Posterior vena cava (tissue), 2 donors: ENCODE measurements around the gene COA1. TPM values are rescaled to one million over a fixed set of nuclear protein-coding genes. Genes with fewer than 3 reads are reported as not detected.

ENCODE experiments used
- DNase-seq: peaks from one replicate; pipeline ENCODE4 v3.0.0-alpha.2; 2020; ENCODE audit warnings: low spot score
- intact Hi-C, 2 donors: fragments of 100-400 bp; cut with DNase I; formaldehyde crosslinking; loops; one replicate each; pipeline versions ENCODE4 v1.14.1 to v1.14.2; 2022 to 2023
- total RNA-seq, 2 donors: library from RNA; stranded (reverse); fragmentation: NEBNext Ultra II Directional; extraction: Animal tissue kit (Norgen Biotek cat#: 25700); gene quantifications; one replicate each; pipeline ENCODE4 v1.2.1, GENCODE V29; 2021
- donor health status: DM: yes; HTN: yes; CAD: no.
- donor health status: DM: yes; HTN: yes; CAD: no.

The COA1 gene
- total RNA-seq, 2 donors from 2014 or later, result 29.0 to 29.6 TPM

DNA sequence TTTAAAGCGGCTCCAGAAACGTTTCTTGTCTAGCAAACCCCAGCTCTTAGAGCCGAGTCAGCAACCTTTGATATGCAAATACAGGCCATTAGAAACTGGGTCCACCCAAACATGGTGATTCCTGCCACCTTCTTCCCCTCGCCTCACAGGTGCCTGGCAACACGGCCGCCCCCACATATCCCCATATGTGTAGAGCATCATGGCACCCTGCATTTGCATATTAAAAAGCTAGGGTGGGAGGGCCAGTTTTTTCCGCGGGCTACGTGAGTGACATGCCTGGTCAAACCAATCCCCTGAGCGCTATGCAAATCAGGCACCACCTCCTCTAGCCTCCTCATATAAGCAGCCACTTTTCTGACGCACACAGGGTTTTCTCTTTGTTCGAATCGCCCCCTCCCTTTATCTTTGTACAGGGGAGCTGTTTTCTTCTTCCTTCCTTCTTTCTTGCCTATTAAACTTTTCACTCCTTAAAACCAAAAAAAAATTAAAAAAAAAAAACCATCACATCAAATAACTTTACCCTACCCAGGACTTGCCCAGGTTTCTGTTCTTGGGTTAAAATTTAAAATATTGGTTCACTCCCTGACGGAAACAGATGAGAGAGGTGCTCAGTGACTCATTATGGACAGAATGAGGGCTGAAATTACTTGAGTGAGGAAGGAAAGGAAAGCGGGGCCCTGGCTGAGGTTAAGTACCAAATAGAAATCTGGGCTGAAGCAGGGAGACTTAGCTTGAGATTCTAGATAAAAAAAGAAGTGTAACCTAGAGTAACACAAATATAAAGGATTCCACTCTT lies 59.8 kb downstream of the COA1 start:
- DNase-seq, result no peak

DNA sequence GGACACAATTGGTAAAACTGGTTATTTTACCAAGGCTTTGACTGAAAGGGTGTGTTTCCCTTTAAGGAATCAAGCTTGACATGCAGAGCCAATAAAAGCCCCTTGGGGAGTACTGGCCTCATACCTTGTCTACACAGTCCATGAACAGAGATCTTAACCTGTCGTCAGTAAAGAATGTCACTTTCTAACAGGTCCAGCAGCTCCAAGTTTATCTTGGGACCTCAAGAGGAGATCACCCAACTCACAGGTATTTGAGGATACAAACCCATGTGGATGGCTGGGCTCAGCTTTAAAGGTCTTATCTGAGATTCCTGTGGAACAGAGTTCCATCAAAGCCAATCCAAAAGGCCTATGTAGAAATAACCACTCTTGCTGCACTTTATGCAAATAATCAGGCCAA lies 61.3 kb downstream of the COA1 start:
- no peak for DNase-seq
- intact Hi-C loops, result no loop called here

More for the DNA sequence above, 59.8 kb downstream of the COA1 start:
- intact Hi-C loops, result no loop called here

DNA sequence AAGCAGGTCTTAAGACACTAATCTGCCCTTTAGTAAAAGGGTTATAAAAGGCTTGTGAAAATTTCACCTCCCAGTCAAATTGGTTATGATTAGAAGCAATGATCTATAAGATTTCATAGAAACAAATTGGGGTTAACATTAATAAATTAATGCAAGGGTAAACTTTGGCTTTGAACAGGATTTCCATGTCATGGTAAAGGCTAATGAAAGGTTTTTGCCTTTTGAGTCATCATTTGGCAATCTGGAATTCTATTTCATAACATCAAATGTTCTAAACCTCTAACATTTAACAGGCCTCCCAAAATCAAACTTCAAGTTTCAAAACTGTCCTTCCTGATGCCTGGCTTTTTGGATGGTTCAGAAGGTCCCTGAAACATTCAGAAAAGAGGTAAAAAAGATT lies 62.4 kb downstream of the COA1 start:
- intact Hi-C loops, result no loop called here
- DNase-seq, result no peak

DNA sequence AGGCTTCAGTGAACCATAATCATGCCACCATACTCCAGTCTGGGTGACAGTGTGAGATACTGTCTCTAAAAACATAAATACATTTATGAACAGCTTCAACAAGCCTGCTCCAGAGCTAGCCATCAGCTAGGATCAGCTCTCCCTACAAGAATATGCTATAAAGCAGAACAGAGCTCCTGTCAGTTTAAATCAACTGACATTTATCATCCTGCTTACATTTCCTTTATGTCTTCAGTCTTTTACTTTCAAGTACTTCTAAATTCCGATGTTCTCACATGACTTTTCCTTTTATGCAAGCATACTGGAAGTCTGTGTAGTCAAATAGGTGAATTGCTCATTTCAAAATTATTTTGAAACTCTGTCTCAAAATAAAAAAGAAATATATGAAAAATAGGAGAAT lies 64.6 kb downstream of the COA1 start:
- DNase-seq, result no peak
- intact Hi-C loops, result no loop called here

DNA sequence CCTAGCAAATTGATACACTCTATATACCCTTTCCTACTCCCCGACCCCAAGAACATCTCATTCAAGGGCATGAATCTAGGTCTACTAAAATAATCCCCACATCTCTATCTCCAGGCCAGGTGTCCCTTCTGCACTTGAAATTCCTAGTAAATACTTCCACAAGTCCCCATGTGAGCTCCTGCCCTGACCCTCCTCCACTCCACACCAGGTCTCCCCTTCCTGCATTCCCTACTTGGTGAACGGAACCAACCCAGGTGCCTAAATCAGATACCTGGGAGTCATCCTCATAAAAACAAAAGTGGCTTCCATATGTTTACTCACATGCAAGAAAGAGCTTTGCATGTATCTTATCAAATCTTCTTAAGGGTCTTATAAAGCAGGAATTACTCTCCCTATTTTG lies 69.2 kb downstream of the COA1 start:
- DNase-seq, result no peak
- intact Hi-C loops, result no loop called here

DNA sequence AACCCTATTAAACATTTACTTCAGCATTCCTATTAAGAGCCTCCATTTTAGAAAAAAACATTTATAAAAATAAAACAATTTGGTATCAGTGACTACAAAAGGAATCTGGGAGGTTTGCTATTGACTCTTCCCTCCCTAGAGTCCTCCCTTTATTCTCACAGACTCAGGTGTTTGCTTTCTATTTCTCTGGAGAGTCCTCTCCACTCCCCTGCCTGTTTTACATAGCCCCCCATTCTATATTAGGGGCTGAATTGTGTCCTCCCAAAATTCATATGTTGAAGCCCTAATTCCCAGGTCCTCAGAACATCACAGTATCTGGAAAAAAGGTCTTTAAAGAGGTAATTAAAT lies 69.8 kb downstream of the COA1 start:
- no peak for DNase-seq
- intact Hi-C loops, result no loop called here

DNA sequence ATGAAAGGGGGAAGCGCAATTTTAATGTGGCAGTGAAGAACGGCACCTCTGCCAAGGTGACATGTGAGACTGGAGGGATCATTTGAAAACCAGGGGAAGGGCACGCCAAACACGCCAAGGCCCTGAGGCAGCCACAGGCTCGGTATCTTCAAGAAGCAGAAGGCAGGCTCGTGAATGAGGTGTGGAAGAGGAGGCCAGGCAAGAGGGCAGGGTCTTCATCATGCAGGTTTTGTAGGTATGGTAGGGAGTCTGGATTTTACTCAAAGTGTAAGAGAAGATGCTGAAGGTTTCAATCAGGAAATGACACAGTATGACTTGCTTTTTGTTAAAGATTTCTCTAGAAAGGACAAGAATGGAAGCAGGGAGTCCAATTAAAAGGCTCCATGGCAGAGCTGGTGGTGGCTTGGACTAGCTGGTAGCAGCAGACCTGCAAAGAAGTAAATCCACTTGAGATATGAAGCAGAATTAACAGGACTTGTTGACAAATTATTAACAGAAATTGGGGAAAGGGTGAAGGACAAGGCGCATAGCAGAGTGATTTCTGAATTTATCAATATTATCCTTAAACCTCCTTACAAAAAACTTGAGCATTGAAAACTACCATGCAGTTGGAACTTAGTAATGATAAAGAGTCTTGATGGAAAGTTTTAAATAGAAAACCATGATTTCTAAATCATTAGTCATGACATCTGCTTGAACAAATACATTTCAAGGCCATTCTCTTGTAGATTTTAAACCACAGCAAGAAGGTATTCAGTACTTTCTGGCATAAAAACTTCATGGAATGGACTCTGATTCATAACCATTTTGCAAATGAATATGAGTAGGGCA lies 70.4 kb downstream of the COA1 start:
- intact Hi-C loops, result no loop called here
- no peak for DNase-seq

DNA sequence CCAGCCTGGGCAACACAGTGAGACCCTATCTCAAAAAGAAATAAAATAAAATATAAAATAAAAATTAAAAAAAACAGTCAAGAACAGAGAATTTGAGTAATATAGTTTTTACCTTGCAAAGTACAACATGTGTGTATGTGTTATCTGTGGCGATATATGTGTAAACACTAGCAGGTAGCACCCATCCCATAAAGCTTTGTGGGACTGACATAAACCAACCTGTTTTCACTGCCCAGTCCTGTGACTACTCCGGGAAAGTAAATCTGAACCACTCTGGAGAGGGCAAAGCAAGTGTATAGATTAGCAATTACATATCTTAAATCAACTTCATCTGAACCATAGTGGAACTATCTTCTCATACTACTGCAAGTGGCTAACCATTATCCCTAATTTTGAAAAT lies 72.3 kb downstream of the COA1 start:
- no peak for DNase-seq
- intact Hi-C loops, result no loop called here

DNA sequence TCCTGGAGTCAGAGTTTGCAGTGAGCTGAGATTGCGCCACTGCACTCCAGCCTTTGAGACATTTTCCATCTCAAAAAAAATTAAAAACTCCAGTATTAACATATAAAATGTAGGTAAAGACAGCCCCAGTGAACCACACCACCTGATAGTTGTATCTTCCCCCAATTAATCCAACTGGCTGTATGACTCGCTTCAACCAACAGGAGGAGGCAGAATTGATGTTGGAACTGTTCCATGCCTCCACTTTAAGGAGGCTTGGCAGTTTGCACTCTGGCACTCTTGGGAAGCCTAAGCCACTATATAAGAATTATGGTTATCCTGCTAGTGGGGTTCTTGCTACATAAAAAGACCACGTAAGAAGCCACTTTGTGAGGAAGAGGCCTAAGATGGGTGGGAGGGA lies 73.7 kb downstream of the COA1 start:
- no peak for DNase-seq
- intact Hi-C loops, result no loop called here

DNA sequence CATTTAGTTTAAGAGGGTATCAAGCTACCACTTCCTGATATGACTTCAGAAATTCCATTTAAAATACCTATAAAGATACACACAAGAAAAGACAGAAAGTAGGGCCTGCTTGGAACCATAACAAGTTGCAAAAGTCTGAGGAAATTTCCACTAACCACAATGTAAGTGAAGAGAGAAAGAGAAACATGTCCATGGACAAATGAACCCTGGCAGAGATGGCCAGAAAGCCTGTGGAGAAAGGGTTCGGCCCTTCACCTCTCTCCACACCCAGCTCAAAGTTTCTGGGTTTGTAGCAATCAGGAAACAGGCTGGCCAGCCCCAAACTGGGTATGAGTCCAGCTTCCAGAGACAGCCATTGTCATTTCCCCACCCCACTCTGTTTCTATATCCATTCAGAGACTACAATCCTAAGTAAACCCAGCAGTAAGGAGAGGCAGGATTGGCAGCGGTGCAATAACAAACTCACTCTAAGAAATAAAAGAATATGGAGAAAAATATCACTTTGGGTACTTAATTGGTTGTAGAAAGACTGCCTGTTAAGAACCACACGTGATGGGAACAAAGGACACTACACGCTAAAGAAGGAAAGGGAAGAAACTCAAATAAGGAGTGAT lies 75.3 kb downstream of the COA1 start:
- intact Hi-C loops, result no loop called here

DNA sequence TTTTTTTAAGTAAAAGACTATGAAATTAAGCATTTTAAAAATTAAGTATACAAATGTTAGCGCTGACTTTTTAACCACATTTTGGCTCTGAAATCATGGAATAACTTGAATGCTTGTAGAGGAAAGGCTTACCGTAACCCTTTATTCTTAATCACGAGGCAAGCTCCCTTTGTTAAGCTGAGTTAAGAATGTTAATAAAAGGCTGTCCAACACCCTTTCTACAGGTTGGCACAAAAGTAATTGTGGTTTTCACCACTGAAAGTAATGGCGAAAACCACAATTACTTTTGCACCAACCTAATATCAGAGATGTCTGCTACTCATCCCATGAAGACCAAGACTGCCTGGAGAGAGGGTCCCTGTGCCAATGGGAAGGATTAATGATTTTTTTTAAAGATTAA lies 75.9 kb downstream of the COA1 start:
- no peak for DNase-seq
- intact Hi-C loops, result no loop called here

More for the DNA sequence above, 75.3 kb downstream of the COA1 start:
- DNase-seq, result no peak

DNA sequence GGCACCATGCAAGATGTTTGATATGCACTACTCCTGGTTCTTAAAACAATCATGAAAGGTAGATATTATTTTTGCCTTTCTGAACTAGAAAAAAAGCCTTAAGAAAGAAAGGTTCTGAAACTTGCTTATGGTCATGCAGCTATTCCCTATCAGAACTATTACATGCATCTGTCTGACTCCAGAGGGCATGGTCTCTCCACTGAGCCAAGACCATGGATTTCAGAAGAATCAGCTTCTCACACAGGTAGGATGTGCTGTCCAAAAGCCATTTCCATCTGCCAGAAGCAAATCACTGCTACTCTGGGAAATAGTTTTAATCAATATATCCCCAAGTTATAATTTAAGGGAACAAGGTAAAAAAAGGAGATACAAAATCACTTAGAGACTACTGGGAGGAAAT lies 77.0 kb downstream of the COA1 start:
- no peak for DNase-seq
- intact Hi-C loops, result no loop called here

DNA sequence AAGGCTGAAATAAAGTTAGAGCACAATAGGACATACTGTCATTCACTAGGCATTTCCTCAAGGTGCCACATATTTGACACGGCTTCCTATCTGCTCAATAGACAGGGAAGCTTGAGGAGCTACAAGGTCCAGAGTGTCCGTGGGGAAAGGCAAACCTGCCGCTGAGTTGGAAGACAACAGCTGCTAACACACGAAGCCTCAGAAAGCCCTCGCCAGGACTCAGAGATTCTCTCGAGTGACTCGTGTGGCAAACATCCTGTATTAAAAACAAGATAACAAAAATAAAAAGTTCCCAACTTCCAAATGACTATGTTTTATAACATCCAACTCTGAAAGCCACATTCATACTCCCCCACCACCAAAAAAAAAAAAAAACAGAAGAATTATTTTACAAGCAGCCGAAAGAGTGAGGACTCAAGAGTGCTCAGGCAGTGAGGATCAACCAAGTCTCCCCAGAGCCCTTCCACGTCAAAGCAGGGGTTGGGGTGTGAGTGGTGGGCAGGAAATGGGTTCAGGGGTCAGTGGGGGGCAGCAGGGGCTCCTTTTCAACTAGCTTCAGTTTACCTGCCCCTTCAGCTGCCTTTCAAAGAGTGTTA lies 78.8 kb downstream of the COA1 start:
- no peak for DNase-seq
- intact Hi-C loops, result no loop called here

DNA sequence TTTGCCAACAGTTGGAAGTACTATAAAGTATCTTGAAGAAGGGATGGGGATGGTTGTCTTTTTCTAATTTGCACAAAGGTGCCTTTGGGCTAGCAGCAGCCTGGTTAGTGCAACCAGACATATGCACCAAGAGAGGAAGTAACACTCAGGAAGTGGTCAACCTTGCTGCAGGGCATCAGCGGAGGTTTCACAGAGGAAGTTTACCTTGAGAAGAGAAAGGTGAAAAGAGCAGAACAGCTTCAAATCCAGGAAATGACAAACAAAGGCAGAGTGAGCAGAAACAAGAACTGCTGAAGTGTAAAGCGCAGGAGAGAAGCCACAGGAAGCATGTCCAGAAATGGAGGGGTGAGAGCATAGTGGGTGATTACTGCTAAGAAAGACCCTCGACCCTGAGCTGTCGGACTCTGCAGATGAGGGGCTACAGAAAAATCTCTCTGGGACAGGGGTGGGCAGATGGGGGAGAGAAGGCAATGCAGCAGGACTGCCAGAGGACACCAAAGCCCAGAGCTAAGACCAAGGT lies 79.5 kb downstream of the COA1 start:
- no peak for DNase-seq
- intact Hi-C loops, result loop anchor here in 1 of 2 donors (10.0 kb wide), 2 partner anchors 65 to 225 kb away; partner anchors contain the start of gene STK17A

DNA sequence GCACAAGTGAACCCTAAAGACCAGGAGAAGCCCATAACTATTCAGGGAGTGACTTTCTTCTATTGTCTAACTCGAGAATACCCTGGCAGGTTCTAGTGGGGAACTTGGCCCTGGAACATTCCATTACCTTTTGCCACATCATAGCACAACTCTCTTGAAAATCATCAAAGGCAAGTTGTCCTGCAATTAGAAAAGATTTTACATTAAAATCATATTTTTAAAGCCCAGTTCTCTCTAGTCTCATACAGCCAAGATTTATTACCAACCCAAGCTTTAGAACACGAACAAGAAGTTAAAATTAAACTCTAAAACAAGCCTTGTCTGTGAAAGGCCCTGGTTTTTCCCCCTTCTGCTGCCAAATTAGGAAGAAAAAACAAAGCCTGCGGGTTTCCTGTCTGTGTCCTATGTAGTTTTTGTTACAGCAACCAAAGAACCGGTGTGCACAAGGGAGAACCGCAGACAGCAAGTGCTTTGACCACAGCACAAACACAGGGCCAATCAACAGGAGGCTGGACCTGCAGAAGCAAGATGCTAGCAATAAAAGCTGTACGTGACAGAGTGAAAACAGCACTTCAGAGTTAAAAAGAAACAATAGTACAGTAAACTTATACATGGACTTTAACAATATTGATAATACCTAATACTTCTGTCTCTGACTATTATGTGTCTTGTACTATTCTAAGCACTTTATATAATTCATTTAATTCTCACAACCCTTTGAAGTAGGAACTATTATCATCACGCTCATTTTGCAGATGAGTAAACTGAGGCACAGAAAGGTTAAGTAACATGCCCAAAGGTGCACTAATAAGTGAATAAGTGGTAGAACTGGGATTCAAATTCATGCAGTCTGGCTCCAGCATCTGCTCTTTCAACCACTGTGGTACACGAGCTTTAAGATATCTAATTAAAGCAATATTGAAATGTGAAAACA lies 80.6 kb downstream of the COA1 start:
- intact Hi-C loops, result loop anchor here in 1 of 2 donors (10.0 kb wide), 2 partner anchors 64 to 226 kb away; partner anchors contain the start of gene STK17A
- DNase-seq, result no peak

DNA sequence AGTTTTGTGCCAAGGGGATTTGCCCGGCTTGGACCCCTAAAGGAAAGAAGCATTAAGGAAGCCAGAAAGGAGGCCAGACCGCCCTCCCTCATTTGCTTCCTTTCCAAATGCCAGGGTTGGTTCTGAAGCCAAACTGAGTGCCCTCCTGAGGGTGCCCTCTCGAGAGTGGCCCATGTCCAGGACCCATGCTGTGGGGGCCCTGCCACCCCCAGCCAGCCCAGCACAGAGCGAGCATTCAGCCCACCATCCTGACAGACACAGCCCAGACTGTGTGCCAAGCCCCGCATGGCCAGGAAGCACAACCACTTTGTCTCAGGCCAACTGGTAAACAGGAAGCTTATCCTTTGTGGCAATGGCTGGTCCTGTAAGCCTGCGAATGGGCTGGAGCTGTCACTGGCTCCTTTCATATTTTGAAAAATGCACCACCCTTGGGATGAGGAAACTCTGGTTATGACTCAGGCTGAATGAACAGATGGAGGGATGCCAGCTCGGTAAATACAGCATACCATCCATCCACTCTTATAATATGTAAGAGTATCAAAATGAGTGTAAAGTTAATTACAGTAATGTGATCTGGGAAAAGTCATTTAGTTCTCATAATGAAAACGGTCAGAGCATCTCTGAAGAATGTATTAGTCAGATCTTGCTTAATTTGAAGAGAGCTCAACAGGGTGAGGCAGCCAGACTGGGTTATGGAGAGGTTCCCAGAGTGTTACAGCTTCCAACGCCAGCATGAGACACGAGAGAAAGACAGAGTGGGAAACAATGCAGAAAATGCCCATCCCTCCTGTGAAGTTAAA lies 81.5 kb downstream of the COA1 start:
- DNase-seq, result peak; percentile 86
- intact Hi-C loops, result loop anchor here in 1 of 2 donors (10.0 kb wide), 2 partner anchors 63 to 227 kb away; partner anchors contain the start of gene STK17A

DNA sequence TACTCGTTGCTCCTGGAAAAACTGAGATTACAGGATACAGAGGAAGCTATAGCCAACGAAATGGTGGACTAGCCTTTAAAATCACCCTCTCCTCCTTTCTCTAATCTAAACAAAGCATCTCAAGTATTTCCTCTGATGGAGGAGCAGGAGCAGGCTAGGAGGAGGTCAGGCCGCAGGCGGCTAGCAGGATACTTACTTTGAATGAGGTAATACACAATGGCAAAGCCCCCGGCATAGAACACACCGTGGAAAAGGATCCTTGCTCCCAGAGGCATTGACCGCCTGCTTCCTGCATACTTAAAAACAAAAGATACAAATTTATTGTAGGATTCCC lies 82.0 kb downstream of the COA1 start:
- intact Hi-C loops, result loop anchor here in 1 of 2 donors (10.0 kb wide), 2 partner anchors 63 to 227 kb away; partner anchors contain the start of gene STK17A
- DNase-seq, result no peak
